Activated CD8-positive, alpha-beta T cell treated with anti-CD3 and anti-CD28 coated beads, Interleukin-2, amount 10 ng/mL, durations not matched to agents 7 days and 5 days (primary cell): Measurements from ENCODE around the gene LPAR1. TPM values are rescaled to one million over a fixed set of nuclear protein-coding genes. Genes with fewer than 3 reads are reported as not detected.

Experiments used
- ATAC-seq: fragments of 150-1000 bp; cut with Tn5 transposase; one replicate; pipeline ENCODE4 v1.10.0; 2021; ENCODE audit warnings: moderate library complexity
- CTCF ChIA-PET: fragments of 350-600 bp; sonication (Branson Sonifier 250); formaldehyde crosslinking; loops from one replicate; lab custom pipeline; 2021; ENCODE audit warnings: antibody characterized with exemption; lab: Charles Lee
- POLR2A ChIA-PET: fragments of 350-600 bp; sonication (Branson Sonifier 250); formaldehyde crosslinking; loops from one replicate; lab custom pipeline; 2021; ENCODE audit warnings: antibody characterized with exemption; lab: Charles Lee
- DNase-seq: peaks from one replicate; pipeline ENCODE4 v3.0.0-alpha.2; 2020
- H3K27ac Mint-ChIP-seq: one replicate; pipeline ENCODE4 v1.8.0; 2021; ENCODE audit warnings: mild to moderate bottlenecking, mixed read lengths
- H3K27me3 Mint-ChIP-seq: one replicate; pipeline ENCODE4 v1.8.0; 2021; ENCODE audit warnings: low read depth, mixed read lengths
- H3K36me3 Mint-ChIP-seq: one replicate; pipeline ENCODE4 v1.8.0; 2021; ENCODE audit warnings: low read depth, mixed read lengths
- H3K4me1 Mint-ChIP-seq: one replicate; pipeline ENCODE4 v1.8.0; 2021; ENCODE audit warnings: low read depth, mixed read lengths
- H3K4me3 Mint-ChIP-seq: one replicate; pipeline ENCODE4 v1.8.0; 2021; ENCODE audit warnings: mild to moderate bottlenecking, mixed read lengths
- H3K9me3 Mint-ChIP-seq: one replicate; pipeline ENCODE4 v1.8.0; 2022; ENCODE audit warnings: mixed read lengths; ENCODE audit not compliant: insufficient read depth
- total RNA-seq, 2 experiments: library from RNA; stranded (reverse); gene quantifications; one replicate each; pipeline ENCODE4 v1.2.3, GENCODE V29; 2021

Gene LPAR1
- not detected for total RNA-seq

GRCh38 chr9:111038331-111039230, at the start of gene LPAR1:
LPAR1 (minus strand) TSS chr9:111038470; CDS start chr9:110972117, 66,353 bp downstream.
- H3K36me3 Mint-ChIP-seq: peaks cover 6% of the 10 kb centered on the region
- H3K4me1 Mint-ChIP-seq: peaks cover 10% of the 10 kb centered on the region
- DNase-seq (no peak), ATAC-seq (no peak)
- POLR2A ChIA-PET: no interaction called here
- peaks cover 28% of the 10 kb centered on the region for H3K27me3 Mint-ChIP-seq
- peak within 1 kb of the TSS; percentile 55 for H3K4me3 Mint-ChIP-seq
- no peak within 1 kb of the TSS for H3K27ac Mint-ChIP-seq
- CTCF ChIA-PET: no interaction called here
- H3K9me3 Mint-ChIP-seq: no peaks in the 10 kb centered on the region

- ATAC-seq (no peak), DNase-seq (no peak)
- Mint-ChIP-seq H3K27ac (no peak overlapping the region), H3K9me3 (no peaks in the 10 kb centered on the region), H3K4me1 (no peaks in the 10 kb centered on the region), H3K27me3 (no peaks in the 10 kb centered on the region), H3K36me3 (no peaks in the 10 kb centered on the region), H3K4me3 (no peak overlapping the region)
- CTCF ChIA-PET: no interaction called here
- POLR2A ChIA-PET: no interaction called here
Observed at GRCh38 chr9:111078391-111079038, 40.2 kb upstream of the LPAR1 start.

GRCh38 chr9:111076519-111076918, 38.2 kb upstream of the LPAR1 start:
- H3K4me3 Mint-ChIP-seq: no peak overlapping the region
- no peaks in the 10 kb centered on the region for H3K27me3 Mint-ChIP-seq
- no peak overlapping the region for H3K27ac Mint-ChIP-seq
- CTCF ChIA-PET: no interaction called here
- ATAC-seq (no peak), DNase-seq (no peak)
- no peaks in the 10 kb centered on the region for H3K4me1 Mint-ChIP-seq
- POLR2A ChIA-PET: no interaction called here
- H3K9me3 Mint-ChIP-seq: no peaks in the 10 kb centered on the region
- H3K36me3 Mint-ChIP-seq: no peaks in the 10 kb centered on the region

- Mint-ChIP-seq H3K27ac (no peak overlapping the region), H3K4me3 (no peak overlapping the region), H3K27me3 (no peaks in the 10 kb centered on the region), H3K9me3 (no peaks in the 10 kb centered on the region), H3K36me3 (no peaks in the 10 kb centered on the region), H3K4me1 (no peaks in the 10 kb centered on the region)
- DNase-seq (no peak), ATAC-seq (no peak)
- POLR2A ChIA-PET: no interaction called here
- CTCF ChIA-PET: no interaction called here
Observed at GRCh38 chr9:111076042-111076441, 37.8 kb upstream of the LPAR1 start.

GRCh38 chr9:111074395-111074794, 36.1 kb upstream of the LPAR1 start:
- H3K27me3 Mint-ChIP-seq: no peaks in the 10 kb centered on the region
- DNase-seq (no peak), ATAC-seq (no peak)
- H3K4me3 Mint-ChIP-seq: no peak overlapping the region
- H3K4me1 Mint-ChIP-seq: no peaks in the 10 kb centered on the region
- ChIA-PET POLR2A (no interaction called here), CTCF (no interaction called here)
- no peak overlapping the region for H3K27ac Mint-ChIP-seq
- H3K36me3 Mint-ChIP-seq: no peaks in the 10 kb centered on the region
- H3K9me3 Mint-ChIP-seq: no peaks in the 10 kb centered on the region

GRCh38 chr9:111069183-111069582, 30.9 kb upstream of the LPAR1 start:
- no peak for ATAC-seq
- no peak for DNase-seq
- H3K9me3 Mint-ChIP-seq: no peaks in the 10 kb centered on the region
- no peaks in the 10 kb centered on the region for H3K27me3 Mint-ChIP-seq
- H3K4me1 Mint-ChIP-seq: no peaks in the 10 kb centered on the region
- no peaks in the 10 kb centered on the region for H3K36me3 Mint-ChIP-seq
- no peak overlapping the region for H3K27ac Mint-ChIP-seq
- CTCF ChIA-PET: no interaction called here
- no peak overlapping the region for H3K4me3 Mint-ChIP-seq
- POLR2A ChIA-PET: no interaction called here

GRCh38 chr9:111068771-111069170, 30.5 kb upstream of the LPAR1 start:
- ATAC-seq: no peak
- POLR2A ChIA-PET: no interaction called here
- CTCF ChIA-PET: no interaction called here
- Mint-ChIP-seq H3K4me3 (no peak overlapping the region), H3K9me3 (no peaks in the 10 kb centered on the region), H3K4me1 (no peaks in the 10 kb centered on the region), H3K36me3 (no peaks in the 10 kb centered on the region), H3K27me3 (no peaks in the 10 kb centered on the region), H3K27ac (no peak overlapping the region)
- no peak for DNase-seq

- Mint-ChIP-seq H3K9me3 (no peaks in the 10 kb centered on the region), H3K4me1 (no peaks in the 10 kb centered on the region), H3K36me3 (no peaks in the 10 kb centered on the region), H3K4me3 (no peak overlapping the region), H3K27ac (no peak overlapping the region), H3K27me3 (no peaks in the 10 kb centered on the region)
- no peak for DNase-seq
- CTCF ChIA-PET: no interaction called here
- no peak for ATAC-seq
- POLR2A ChIA-PET: no interaction called here
Observed at GRCh38 chr9:111068383-111068730, 30.1 kb upstream of the LPAR1 start.

GRCh38 chr9:111066468-111066867, 28.2 kb upstream of the LPAR1 start:
- ATAC-seq: no peak
- H3K36me3 Mint-ChIP-seq: no peaks in the 10 kb centered on the region
- no peaks in the 10 kb centered on the region for H3K9me3 Mint-ChIP-seq
- POLR2A ChIA-PET: no interaction called here
- H3K27ac Mint-ChIP-seq: no peak overlapping the region
- CTCF ChIA-PET: no interaction called here
- no peaks in the 10 kb centered on the region for H3K27me3 Mint-ChIP-seq
- no peak overlapping the region for H3K4me3 Mint-ChIP-seq
- no peak for DNase-seq
- H3K4me1 Mint-ChIP-seq: no peaks in the 10 kb centered on the region

GRCh38 chr9:111065414-111065813, 27.1 kb upstream of the LPAR1 start:
- Mint-ChIP-seq H3K4me3 (no peak overlapping the region), H3K27ac (no peak overlapping the region), H3K27me3 (no peaks in the 10 kb centered on the region), H3K36me3 (no peaks in the 10 kb centered on the region), H3K4me1 (no peaks in the 10 kb centered on the region), H3K9me3 (no peaks in the 10 kb centered on the region)
- POLR2A ChIA-PET: no interaction called here
- ATAC-seq (no peak), DNase-seq (no peak)
- CTCF ChIA-PET: no interaction called here

- ATAC-seq: no peak
- H3K4me1 Mint-ChIP-seq: no peaks in the 10 kb centered on the region
- H3K36me3 Mint-ChIP-seq: no peaks in the 10 kb centered on the region
- H3K27me3 Mint-ChIP-seq: no peaks in the 10 kb centered on the region
- POLR2A ChIA-PET: no interaction called here
- no peaks in the 10 kb centered on the region for H3K9me3 Mint-ChIP-seq
- CTCF ChIA-PET: no interaction called here
- H3K4me3 Mint-ChIP-seq: no peak overlapping the region
- DNase-seq: no peak
- H3K27ac Mint-ChIP-seq: no peak overlapping the region
Observed at GRCh38 chr9:111064160-111064837, 26.0 kb upstream of the LPAR1 start.

- DNase-seq: no peak
- Mint-ChIP-seq H3K27ac (no peak overlapping the region), H3K4me3 (no peak overlapping the region), H3K27me3 (no peaks in the 10 kb centered on the region), H3K4me1 (no peaks in the 10 kb centered on the region), H3K36me3 (no peaks in the 10 kb centered on the region), H3K9me3 (no peaks in the 10 kb centered on the region)
- POLR2A ChIA-PET: no interaction called here
- CTCF ChIA-PET: no interaction called here
- no peak for ATAC-seq
Observed at GRCh38 chr9:111063332-111063731, 25.1 kb upstream of the LPAR1 start.
